GM12878 (cell line): Measurements from ENCODE around the gene AGAP1. TPM values are rescaled to one million over a fixed set of nuclear protein-coding genes. Genes with fewer than 3 reads are reported as not detected.

Source experiments
- ATAC-seq: fragments of 200-7000 bp; cut with Tn5 transposase; 3 replicates; pipeline ENCODE4 v1.9.1; 2020; ENCODE audit warnings: mild to moderate bottlenecking, moderate library complexity
- BruUV-seq: library from RNA; stranded (reverse); fragments of 400-500 nt; replicated peaks from 2 replicates; lab custom pipeline; 2021; lab: Mats Ljungman, UMichigan
- CTCF ChIA-PET: fragments of 300-600 bp; sonication (Branson Sonifier 250); formaldehyde crosslinking; extraction: SDS; loops from one replicate; lab custom pipeline; 2021; ENCODE audit warnings: inconsistent platforms; lab: Yijun Ruan, JAX
- POLR2A ChIA-PET: fragments of 350-600 bp; formaldehyde crosslinking; extraction: SDS; loops from one replicate; lab custom pipeline; 2021; ENCODE audit warnings: inconsistent platforms; lab: Charles Lee
- RAD21 ChIA-PET: fragments of 300-600 bp; sonication (Branson Sonifier 250); formaldehyde crosslinking; loops from one replicate; lab custom pipeline; 2023; ENCODE audit warnings: antibody characterized with exemption; ENCODE audit not compliant: unreplicated experiment; lab: Charles Lee
- SMC1A ChIA-PET: fragments of 300-600 bp; sonication (Branson Sonifier 250); formaldehyde crosslinking; loops from one replicate; lab custom pipeline; 2023; ENCODE audit not compliant: unreplicated experiment, uncharacterized antibody; lab: Charles Lee
- DNase-seq: peaks from one replicate; pipeline ENCODE4 v3.0.0-alpha.2; 2011; ENCODE audit warnings: low read depth, low spot score
- FAIRE-seq: peaks from 3 replicates; lab custom pipeline; 2011; peaks lifted over from hg19 to GRCh38; lab: Jason Lieb, UNC
- H2AFZ ChIP-seq: 2 replicates; pipeline ENCODE4 v1.6.0; 2011; ENCODE audit warnings: low read depth, low read length, control low read depth; ENCODE audit not compliant: control insufficient read depth
- H3K27ac ChIP-seq: 2 replicates; pipeline ENCODE4 v1.5.1; 2011; ENCODE audit warnings: control low read depth; ENCODE audit not compliant: control insufficient read depth, insufficient read depth
- H3K27me3 ChIP-seq, 2 experiments: replicated peaks in 1 of 2; 2 replicates each; pipeline versions ENCODE4 v1.6.0 to v1.6.1; 2011; ENCODE audit warnings: low read length in 1 of 2; ENCODE audit not compliant: control insufficient read depth in 2 of 2, insufficient read depth in 2 of 2
- H3K36me3 ChIP-seq, 2 experiments: 2 replicates each; pipeline ENCODE4 v1.5.1; 2011; ENCODE audit warnings: low read length in 1 of 2; ENCODE audit not compliant: control insufficient read depth in 2 of 2, insufficient read depth in 2 of 2
- H3K4me1 ChIP-seq: 2 replicates; pipeline ENCODE4 v1.6.1; 2011; ENCODE audit warnings: mild to moderate bottlenecking, low read length, moderate library complexity, mixed read lengths; ENCODE audit not compliant: control insufficient read depth, insufficient read depth
- H3K4me2 ChIP-seq: 2 replicates; pipeline ENCODE4 v1.6.0; 2011; ENCODE audit warnings: control low read depth; ENCODE audit not compliant: control insufficient read depth, insufficient read depth
- H3K4me3 ChIP-seq: fragments of 200-600 bp; sonication (generic); 2 replicates; pipeline ENCODE4 v1.5.1; 2016
- H3K79me2 ChIP-seq: 2 replicates; pipeline ENCODE4 v1.6.0; 2011; ENCODE audit warnings: low read length; ENCODE audit not compliant: control insufficient read depth, insufficient read depth
- H3K9ac ChIP-seq: 2 replicates; pipeline ENCODE4 v1.8.0; 2011; ENCODE audit warnings: low read length, control low read depth, mixed read lengths; ENCODE audit not compliant: control insufficient read depth, insufficient read depth
- H3K9me3 ChIP-seq: replicated peaks from 3 replicates; pipeline ENCODE4 v1.5.1; 2011; ENCODE audit warnings: mild to moderate bottlenecking, low read length; ENCODE audit not compliant: control insufficient read depth, insufficient read depth
- H4K20me1 ChIP-seq: 2 replicates; pipeline ENCODE4 v1.6.0; 2011; ENCODE audit not compliant: control insufficient read depth, insufficient read depth
- BACH1 ChIP-seq: fragments of 450-650 bp; IDR thresholded peaks from 2 replicates; pipeline ENCODE4 v1.6.1; 2017; ENCODE audit warnings: mild to moderate bottlenecking, borderline replicate concordance
- JUNB ChIP-seq: IDR thresholded peaks from 2 replicates; pipeline ENCODE4 v1.6.1; 2016; ENCODE audit warnings: antibody characterized with exemption, mild to moderate bottlenecking
- PAX8 ChIP-seq: fragments of 450-650 bp; IDR thresholded peaks from 2 replicates; pipeline ENCODE4 v1.6.1; 2017; ENCODE audit warnings: mild to moderate bottlenecking, moderate library complexity
- RB1 ChIP-seq: fragments of 450-650 bp; formaldehyde crosslinking; IDR thresholded peaks from 2 replicates; pipeline ENCODE4 v1.6.1; 2017; ENCODE audit warnings: mild to moderate bottlenecking, borderline replicate concordance
- RCOR1 ChIP-seq: conservative IDR thresholded peaks from 2 replicates; pipeline ENCODE4 v1.6.1; 2012; ENCODE audit warnings: low read depth, low read length, improper control_type of control experiment
- SMAD5 ChIP-seq: IDR thresholded peaks from 2 replicates; pipeline ENCODE4 v1.6.1; 2016; ENCODE audit warnings: antibody characterized with exemption, low read depth
- TARDBP ChIP-seq: IDR thresholded peaks from 2 replicates; pipeline ENCODE4 v1.6.1; 2016; ENCODE audit warnings: borderline replicate concordance
- WRNIP1 ChIP-seq: IDR thresholded peaks from 2 replicates; pipeline ENCODE4 v1.6.1; 2011; ENCODE audit warnings: low read depth, low read length, improper control_type of control experiment, borderline replicate concordance
- ZNF274 ChIP-seq: IDR thresholded peaks from one replicate; pipeline ENCODE4 v1.8.0; 2011; ENCODE audit not compliant: insufficient read length, insufficient read depth
- ZNF592 ChIP-seq: fragments of 450-650 bp; IDR thresholded peaks from 2 replicates; pipeline ENCODE4 v1.6.1; 2017; ENCODE audit warnings: mild to moderate bottlenecking, moderate library complexity
- WGBS: methylation state at CpG from one replicate; pipeline ENCODE4 v1.1.6; 2016; ENCODE audit warnings: low lambda C conversion rate; ENCODE audit not compliant: insufficient replicate concordance, insufficient coverage; ENCODE audit errors: missing lambda C conversion rate; 5-methylcytosine and 5-hydroxymethylcytosine counted together
- in situ Hi-C: fragments of 300-500 bp; cut with MboI; formaldehyde crosslinking; loops from 9 replicates; pipeline ENCODE4 v1.14.3; 2018; ENCODE audit warnings: mixed read lengths
- intact Hi-C: fragments of 100-400 bp; cut with micrococcal nuclease; formaldehyde crosslinking; loops from one replicate; pipeline ENCODE4 v1.14.2; 2022; ENCODE audit not compliant: unreplicated experiment
- polyA plus RNA-seq, 11 experiments: library from polyadenylated mRNA; depleted of rRNA in 4 of 11; unstranded in 6 of 11; stranded (reverse) in 5 of 11; fragments of >200 nt; fragmentation: Nextera tagmentation in 4 of 11; fragmentation: Illumina TruSeq in 1 of 11; extraction: Ambion mirVana in 4 of 11; extraction: Trizol in 1 of 11; gene quantifications; 1 replicate in 1 of 11; 2 replicates in 10 of 11; pipeline versions ENCODE4 v1.2.1 to v1.2.3, GENCODE V29; 2011 to 2016; ENCODE audit warnings: inconsistent platforms in 2 of 11, missing spikeins in 2 of 11, low read depth in 1 of 11
- total RNA-seq, 4 experiments: library from RNA; depleted of rRNA in 3 of 4; stranded (reverse); fragments of >200 nt in 3 of 4; fragmentation: Illumina TruSeq in 1 of 4; extraction: Trizol in 1 of 4; gene quantifications; 2 replicates each; pipeline versions ENCODE4 v1.2.1 to v1.2.3, GENCODE V29; 2013 to 2021
- TF ChIP-seq, protein P1 (sequence below): IDR thresholded peaks from 2 replicates; pipeline ENCODE4 v1.6.1; 2011; ENCODE audit warnings: low read depth, low read length, improper control_type of control experiment, borderline replicate concordance

Gene AGAP1
- total and polyA plus RNA-seq, 10 of the 15 experiments (the other 5 are each of a cell fraction or from before 2014, with no cell fraction given), result 0.05 to 0.15 (median 0.06) TPM; not detected in 7

DNA sequence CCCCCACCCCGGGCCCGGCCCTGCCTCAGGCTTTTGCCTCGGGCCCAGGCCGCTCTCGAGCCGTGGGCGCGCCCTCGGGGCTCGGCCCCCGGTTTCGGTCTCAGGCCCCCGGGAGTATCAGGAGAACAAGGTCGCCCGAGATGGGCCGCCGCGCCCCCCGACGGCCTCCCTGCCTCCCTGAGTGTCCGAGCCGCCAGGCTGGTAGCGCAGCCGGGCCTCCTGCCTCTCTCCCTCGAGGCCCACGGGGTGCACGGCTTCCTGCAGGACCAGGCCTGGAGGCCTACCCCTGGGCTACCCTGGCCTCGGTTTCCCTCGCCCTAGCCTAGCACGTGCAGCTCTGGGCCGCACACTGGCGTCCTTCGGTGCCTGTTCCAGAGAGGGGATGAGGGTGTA is 665.9 kb downstream of the AGAP1 start (continued):
- TF ChIP-seq ZNF592 (no peak), ZNF274 (no peak), JUNB (no peak), SMAD5 (no peak), WRNIP1 (no peak), RCOR1 (no peak), BACH1 (no peak), PAX8 (no peak), RB1 (no peak)

- no peaks in the 10 kb centered on the region for H3K9me3 ChIP-seq
- H3K79me2 ChIP-seq, result no peaks in the 10 kb centered on the region
- ATAC-seq (no peak), DNase-seq (no peak), FAIRE-seq (no peak)
- no peak overlapping the region for H3K4me2 ChIP-seq
- no peak overlapping the region for H2AFZ ChIP-seq
- H3K27me3 ChIP-seq, result peaks cover 1 to 5% of the 10 kb centered on the region in 2 experiments; a peak in 2 of 4 replicates
- CTCF ChIA-PET, result no interaction called here
- H3K36me3 ChIP-seq, result no peaks in the 10 kb centered on the region
- SMC1A ChIA-PET, result no interaction called here
- intact Hi-C loops (no loop called here), in situ Hi-C loops (no loop called here)
- POLR2A ChIA-PET, result no interaction called here
- no peaks in the 10 kb centered on the region for H3K4me1 ChIP-seq
- RAD21 ChIA-PET, result no interaction called here
- no peaks in the 10 kb centered on the region for H4K20me1 ChIP-seq
- WGBS, result 36% methylated on average over 16 of the region's 22 CpGs
- no peak overlapping the region for H3K4me3 ChIP-seq
- TF ChIP-seq TARDBP, result no peak
- TF ChIP-seq, protein P1, sequence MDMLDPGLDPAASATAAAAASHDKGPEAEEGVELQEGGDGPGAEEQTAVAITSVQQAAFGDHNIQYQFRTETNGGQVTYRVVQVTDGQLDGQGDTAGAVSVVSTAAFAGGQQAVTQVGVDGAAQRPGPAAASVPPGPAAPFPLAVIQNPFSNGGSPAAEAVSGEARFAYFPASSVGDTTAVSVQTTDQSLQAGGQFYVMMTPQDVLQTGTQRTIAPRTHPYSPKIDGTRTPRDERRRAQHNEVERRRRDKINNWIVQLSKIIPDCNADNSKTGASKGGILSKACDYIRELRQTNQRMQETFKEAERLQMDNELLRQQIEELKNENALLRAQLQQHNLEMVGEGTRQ, result no peak
- TF ChIP-seq, all 136 proteins: peak for 0
- no TSS peak for BruUV-seq
- no peak overlapping the region for H3K27ac ChIP-seq
- no peak overlapping the region for H3K9ac ChIP-seq
Observed at GRCh38 chr2:236160366-236161081, 666.7 kb downstream of the AGAP1 start.
